IMR-90 (cell line): ENCODE measurements around the gene IRF5. TPM values are rescaled to one million over a fixed set of nuclear protein-coding genes. Genes with fewer than 3 reads are reported as not detected.
A peak's percentile ranks its signal among the peaks of the same experiment; 100 is the strongest.

Experiments
- ATAC-seq: fragments of 200-7000 bp; cut with Tn5 transposase; 2 replicates; pipeline ENCODE4 v1.9.1; 2020; ENCODE audit warnings: low read depth, mild to moderate bottlenecking, moderate library complexity
- BruUV-seq: library from RNA; stranded (reverse); fragments of 400-500 nt; replicated peaks from 2 replicates; lab custom pipeline; 2021; lab: Mats Ljungman, UMichigan
- CTCF ChIA-PET: fragments of 300-600 bp; formaldehyde crosslinking; extraction: SDS; loops from one replicate; lab custom pipeline; 2021; ENCODE audit warnings: antibody characterized with exemption; lab: Yijun Ruan, JAX
- POLR2A ChIA-PET: fragments of 300-600 bp; sonication (Branson Sonifier 250); formaldehyde crosslinking; loops from one replicate; lab custom pipeline; 2022; ENCODE audit warnings: antibody characterized with exemption; ENCODE audit not compliant: unreplicated experiment; lab: Charles Lee
- DNase-seq: peaks from one replicate; pipeline ENCODE4 v3.0.0; 2013
- H2AFZ ChIP-seq: replicated peaks from 2 replicates; pipeline ENCODE3; 2013; ENCODE audit warnings: low read length, mild to moderate bottlenecking; ENCODE audit not compliant: poor library complexity
- H2AK5ac ChIP-seq: 2 replicates; pipeline ENCODE4 v1.6.1; 2013; ENCODE audit warnings: low read depth, low read length, inconsistent platforms
- H2AK9ac ChIP-seq: replicated peaks from 2 replicates; pipeline ENCODE3; 2013; ENCODE audit warnings: mild to moderate bottlenecking, low read depth, low read length, moderate library complexity; ENCODE audit not compliant: poor library complexity
- H2BK120ac ChIP-seq: 2 replicates; pipeline ENCODE4 v1.6.1; 2013; ENCODE audit warnings: low read depth, low read length, inconsistent platforms
- H2BK15ac ChIP-seq: 3 replicates; pipeline ENCODE4 v1.6.1; 2013; ENCODE audit warnings: low read depth, low read length, inconsistent platforms
- H2BK20ac ChIP-seq: 2 replicates; pipeline ENCODE4 v1.6.1; 2013; ENCODE audit warnings: low read depth, mild to moderate bottlenecking, inconsistent platforms, low read length, moderate library complexity
- H2BK5ac ChIP-seq: 2 replicates; pipeline ENCODE4 v1.6.1; 2013; ENCODE audit warnings: mild to moderate bottlenecking, low read depth, low read length, inconsistent platforms; ENCODE audit not compliant: poor library complexity, severe bottlenecking
- H3K14ac ChIP-seq: replicated peaks from 2 replicates; pipeline ENCODE4 v1.6.1; 2013; ENCODE audit warnings: low read depth, low read length, inconsistent platforms
- H3K18ac ChIP-seq: 2 replicates; pipeline ENCODE4 v1.6.1; 2013; ENCODE audit warnings: low read depth, low read length, control low read depth
- H3K23ac ChIP-seq: 2 replicates; pipeline ENCODE4 v1.6.1; 2013; ENCODE audit warnings: low read depth, low read length, inconsistent platforms
- H3K27ac ChIP-seq: 2 replicates; pipeline ENCODE4 v1.5.1; 2013; ENCODE audit warnings: mild to moderate bottlenecking, control low read depth, low read length; ENCODE audit not compliant: insufficient read depth
- H3K27me3 ChIP-seq: 2 replicates; pipeline ENCODE4 v1.6.1; 2013; ENCODE audit warnings: low read length; ENCODE audit not compliant: control insufficient read depth, insufficient read depth
- H3K36me3 ChIP-seq: 2 replicates; pipeline ENCODE4 v1.6.1; 2013; ENCODE audit warnings: low read length, mixed read lengths; ENCODE audit not compliant: control insufficient read depth, insufficient read depth
- H3K4ac ChIP-seq: 2 replicates; pipeline ENCODE4 v1.6.1; 2013; ENCODE audit warnings: low read depth, low read length, inconsistent platforms
- H3K4me1 ChIP-seq: 2 replicates; pipeline ENCODE4 v1.6.1; 2013; ENCODE audit warnings: low read length, mixed read lengths; ENCODE audit not compliant: control insufficient read depth, insufficient read depth
- H3K4me2 ChIP-seq: 2 replicates; pipeline ENCODE4 v1.6.1; 2013; ENCODE audit warnings: low read depth, mild to moderate bottlenecking, control low read depth, low read length, moderate library complexity
- H3K4me3 ChIP-seq: 2 replicates; pipeline ENCODE4 v1.5.1; 2013; ENCODE audit warnings: low read depth, mild to moderate bottlenecking, control low read depth, low read length, moderate library complexity; ENCODE audit not compliant: insufficient read depth
- H3K56ac ChIP-seq: 2 replicates; pipeline ENCODE4 v1.6.1; 2013; ENCODE audit warnings: low read length, inconsistent platforms; ENCODE audit not compliant: insufficient read depth; ENCODE audit errors: extremely low read depth
- H3K79me1 ChIP-seq, 2 experiments: 2 replicates each; pipeline ENCODE4 v1.6.1; 2013; ENCODE audit warnings: low read length in 2 of 2, inconsistent platforms in 1 of 2, low read depth in 1 of 2
- H3K9ac ChIP-seq: 2 replicates; pipeline ENCODE4 v1.6.1; 2013; ENCODE audit warnings: low read depth, low read length, control low read depth
- H3K9me1 ChIP-seq: 2 replicates; pipeline ENCODE4 v1.6.1; 2013; ENCODE audit warnings: low read length, inconsistent platforms; ENCODE audit not compliant: insufficient read depth
- H3K9me3 ChIP-seq: 2 replicates; pipeline ENCODE4 v1.6.1; 2013; ENCODE audit warnings: low read length; ENCODE audit not compliant: control insufficient read depth, insufficient read depth
- H4K20me1 ChIP-seq: 2 replicates; pipeline ENCODE4 v1.6.1; 2013; ENCODE audit warnings: low read length, inconsistent platforms; ENCODE audit not compliant: insufficient read depth
- H4K5ac ChIP-seq: 2 replicates; pipeline ENCODE4 v1.6.1; 2013; ENCODE audit warnings: mild to moderate bottlenecking, low read depth, low read length, control low read depth
- H4K8ac ChIP-seq, 2 experiments: 2 replicates each; pipeline ENCODE4 v1.6.1; 2013; ENCODE audit warnings: low read depth in 2 of 2, low read length in 2 of 2, control low read depth in 1 of 2, inconsistent platforms in 1 of 2
- H4K91ac ChIP-seq: 2 replicates; pipeline ENCODE4 v1.6.1; 2013; ENCODE audit warnings: low read depth, low read length, inconsistent platforms; ENCODE audit not compliant: insufficient read depth
- BHLHE40 ChIP-seq: fragments of 150-350 bp; IDR thresholded peaks from 2 replicates; pipeline ENCODE4 v1.6.1; 2016; ENCODE audit warnings: mild to moderate bottlenecking, low read depth, low read length
- CEBPB ChIP-seq: IDR thresholded peaks from 2 replicates; pipeline ENCODE4 v1.6.1; 2012; ENCODE audit warnings: low read depth, low read length, improper control_type of control experiment
- CHD1 ChIP-seq: IDR thresholded peaks from 2 replicates; pipeline ENCODE4 v1.6.1; 2012; ENCODE audit warnings: low read depth, low read length, improper control_type of control experiment
- MAFK ChIP-seq: IDR thresholded peaks from 2 replicates; pipeline ENCODE4 v1.6.1; 2012; ENCODE audit warnings: low read depth, low read length, improper control_type of control experiment
- MAZ ChIP-seq: IDR thresholded peaks from 2 replicates; pipeline ENCODE4 v1.6.1; 2012; ENCODE audit warnings: low read depth, mild to moderate bottlenecking, low read length, improper control_type of control experiment, moderate library complexity, borderline replicate concordance
- MXI1 ChIP-seq: IDR thresholded peaks from 2 replicates; pipeline ENCODE4 v1.6.1; 2012; ENCODE audit warnings: low read depth, mild to moderate bottlenecking, low read length, moderate library complexity, borderline replicate concordance
- NFE2L2 ChIP-seq: fragments of 150-350 bp; IDR thresholded peaks from 2 replicates; pipeline ENCODE4 v1.6.1; 2016; ENCODE audit warnings: low read depth, mild to moderate bottlenecking, low read length
- POLR2A ChIP-seq: IDR thresholded peaks from 2 replicates; pipeline ENCODE4 v1.6.1; 2012; ENCODE audit warnings: mild to moderate bottlenecking, low read depth, low read length
- RAD21 ChIP-seq: IDR thresholded peaks from 2 replicates; pipeline ENCODE4 v1.6.1; 2012; ENCODE audit warnings: low read length, improper control_type of control experiment
- RFX5 ChIP-seq: IDR thresholded peaks from 2 replicates; pipeline ENCODE4 v1.8.0; 2012; ENCODE audit warnings: low read depth, mild to moderate bottlenecking, low read length, moderate library complexity
- SMC3 ChIP-seq: fragments of 150-350 bp; IDR thresholded peaks from 2 replicates; pipeline ENCODE4 v1.6.1; 2016; ENCODE audit warnings: low read depth, mild to moderate bottlenecking, antibody characterized with exemption, low read length, moderate library complexity
- WGBS, 2 experiments: methylation state at CpG; one replicate each; pipeline versions ENCODE4 v1.1.5 to v1.1.7; 2013; ENCODE audit warnings: missing lambda C conversion rate in 2 of 2; ENCODE audit not compliant: insufficient read length in 1 of 2; ENCODE audit errors: extremely low coverage in 2 of 2; 5-methylcytosine and 5-hydroxymethylcytosine counted together
- dilution Hi-C: fragments of 300-500 bp; cut with HindIII; formaldehyde crosslinking; loops from one replicate; pipeline ENCODE4 v1.14.3; 2018; ENCODE audit warnings: low sequenced_read_pairs; ENCODE audit not compliant: unreplicated experiment
- in situ Hi-C: fragments of 300-500 bp; cut with MboI; formaldehyde crosslinking; loops from 3 replicates; pipeline ENCODE4 v1.14.3; 2019; ENCODE audit warnings: low sequenced_read_pairs, inconsistent platforms, mixed read lengths
- intact Hi-C: fragments of 100-400 bp; cut with micrococcal nuclease; formaldehyde crosslinking; loops from 2 replicates; pipeline ENCODE4 v1.10.0; 2022
- polyA plus RNA-seq, 3 experiments: library from polyadenylated mRNA; depleted of rRNA; stranded (reverse); fragments of >200 nt; gene quantifications; 2 replicates each; pipeline ENCODE4 v1.2.3, GENCODE V29; 2012; ENCODE audit warnings: low replicate concordance in 1 of 3
- total RNA-seq: library from RNA; depleted of rRNA; stranded (reverse); fragments of >200 nt; gene quantifications from 2 replicates; pipeline ENCODE4 v1.2.3, GENCODE V29; 2012
- TF ChIP-seq, protein P1 (sequence below): fragments of 150-350 bp; IDR thresholded peaks from 2 replicates; pipeline ENCODE4 v1.6.1; 2016; ENCODE audit warnings: low read depth, mild to moderate bottlenecking, low read length, moderate library complexity, borderline replicate concordance
- TF ChIP-seq, protein P2 (sequence below): conservative IDR thresholded peaks from 2 replicates; pipeline ENCODE4 v1.5.1; 2012; ENCODE audit warnings: mild to moderate bottlenecking, low read depth, low read length, improper control_type of control experiment

Gene IRF5
- total and polyA plus RNA-seq, 2 of the 4 experiments (the other 2 are of a cell fraction): 0.14 to 0.18 TPM

DNA sequence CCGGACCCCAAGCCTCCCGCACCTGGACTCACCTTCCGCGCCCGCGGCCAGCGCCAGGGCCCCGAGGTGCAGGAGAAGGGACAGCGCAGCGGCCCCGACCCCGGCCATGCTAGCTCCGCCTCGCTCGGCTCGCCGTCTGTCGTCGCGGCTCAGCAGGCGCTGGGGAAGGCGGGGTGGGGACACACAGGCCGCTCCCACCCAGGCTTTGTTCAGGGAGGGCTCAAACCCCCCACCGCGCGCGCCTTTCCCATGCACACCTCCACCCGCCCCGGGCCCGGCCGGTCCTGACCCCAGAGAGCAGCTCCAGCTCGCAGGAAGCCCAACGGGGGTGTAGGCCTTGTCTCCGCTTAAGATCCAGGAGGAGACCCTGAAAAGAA is 27.2 kb upstream of the IRF5 start, which contains the start of gene KCP:
Gene KCP (minus strand): TSS at position 141 of the 377 bp plus-strand sequence. CDS start 33 bp downstream, at position 108.
- WGBS, 2 experiments: 32% methylated on average over 14 of the region's 34 CpGs; no CpG with 5 or more reads in 1 of the 2 experiments
- H2AK5ac ChIP-seq: no peak within 1 kb of the TSS

More for the DNA sequence above, 27.2 kb upstream of the IRF5 start, which contains the start of gene KCP:
- Histone ChIP-seq H2BK20ac (no peak within 1 kb of the TSS), H3K27ac (no peak within 1 kb of the TSS), H3K4me2 (peak within 1 kb of the TSS; percentile 31; the same call in 1 of the 2 replicates), H3K56ac (no peak within 1 kb of the TSS), H3K4me1 (peaks cover 2% of the 10 kb centered on the region; the same call in 1 of the 2 replicates), H3K4ac (no peak within 1 kb of the TSS), H2BK15ac (no peak within 1 kb of the TSS), H3K36me3 (no peaks in the 10 kb centered on the region), H2AK9ac (no peak within 1 kb of the TSS), H2BK120ac (no peak within 1 kb of the TSS), H3K18ac (no peak within 1 kb of the TSS), H2AFZ (peak within 1 kb of the TSS; percentile 95), H3K79me1 (no peaks in the 10 kb centered on the region), H3K23ac (no peak within 1 kb of the TSS), H3K4me3 (peak within 1 kb of the TSS; percentile 9; the same call in 1 of the 2 replicates), H3K9me3 (no peaks in the 10 kb centered on the region), H4K91ac (no peak within 1 kb of the TSS), H4K8ac (no peak within 1 kb of the TSS; a peak in 1 of 4 replicates), H4K20me1 (no peaks in the 10 kb centered on the region), H3K9me1 (no peaks in the 10 kb centered on the region), H3K14ac (no peak within 1 kb of the TSS), H3K27me3 (peaks cover 74% of the 10 kb centered on the region), H3K9ac (no peak within 1 kb of the TSS), H4K5ac (no peak within 1 kb of the TSS), H2BK5ac (no peak within 1 kb of the TSS)
- no TSS peak for BruUV-seq
- DNase-seq: no peak
- ATAC-seq: no peak
- in situ Hi-C loops: no loop called here
- ChIA-PET CTCF (interaction anchor here (0.6 to 1.9 kb wide), 3 partner anchors 27 to 181 kb away, joined by 3 to 6 read pairs (median 4); no protein-coding TSS in a partner anchor), POLR2A (no interaction called here)
- no peak for TF ChIP-seq POLR2A
- no peak for TF ChIP-seq CHD1
- no peak for TF ChIP-seq RFX5
- no peak for TF ChIP-seq CEBPB
- no peak for TF ChIP-seq MXI1
- no peak for TF ChIP-seq RAD21
- TF ChIP-seq, protein P1, sequence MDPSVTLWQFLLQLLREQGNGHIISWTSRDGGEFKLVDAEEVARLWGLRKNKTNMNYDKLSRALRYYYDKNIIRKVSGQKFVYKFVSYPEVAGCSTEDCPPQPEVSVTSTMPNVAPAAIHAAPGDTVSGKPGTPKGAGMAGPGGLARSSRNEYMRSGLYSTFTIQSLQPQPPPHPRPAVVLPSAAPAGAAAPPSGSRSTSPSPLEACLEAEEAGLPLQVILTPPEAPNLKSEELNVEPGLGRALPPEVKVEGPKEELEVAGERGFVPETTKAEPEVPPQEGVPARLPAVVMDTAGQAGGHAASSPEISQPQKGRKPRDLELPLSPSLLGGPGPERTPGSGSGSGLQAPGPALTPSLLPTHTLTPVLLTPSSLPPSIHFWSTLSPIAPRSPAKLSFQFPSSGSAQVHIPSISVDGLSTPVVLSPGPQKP: no peak
- TF ChIP-seq MAZ: no peak
- no peak for TF ChIP-seq BHLHE40
- TF ChIP-seq, protein P2, sequence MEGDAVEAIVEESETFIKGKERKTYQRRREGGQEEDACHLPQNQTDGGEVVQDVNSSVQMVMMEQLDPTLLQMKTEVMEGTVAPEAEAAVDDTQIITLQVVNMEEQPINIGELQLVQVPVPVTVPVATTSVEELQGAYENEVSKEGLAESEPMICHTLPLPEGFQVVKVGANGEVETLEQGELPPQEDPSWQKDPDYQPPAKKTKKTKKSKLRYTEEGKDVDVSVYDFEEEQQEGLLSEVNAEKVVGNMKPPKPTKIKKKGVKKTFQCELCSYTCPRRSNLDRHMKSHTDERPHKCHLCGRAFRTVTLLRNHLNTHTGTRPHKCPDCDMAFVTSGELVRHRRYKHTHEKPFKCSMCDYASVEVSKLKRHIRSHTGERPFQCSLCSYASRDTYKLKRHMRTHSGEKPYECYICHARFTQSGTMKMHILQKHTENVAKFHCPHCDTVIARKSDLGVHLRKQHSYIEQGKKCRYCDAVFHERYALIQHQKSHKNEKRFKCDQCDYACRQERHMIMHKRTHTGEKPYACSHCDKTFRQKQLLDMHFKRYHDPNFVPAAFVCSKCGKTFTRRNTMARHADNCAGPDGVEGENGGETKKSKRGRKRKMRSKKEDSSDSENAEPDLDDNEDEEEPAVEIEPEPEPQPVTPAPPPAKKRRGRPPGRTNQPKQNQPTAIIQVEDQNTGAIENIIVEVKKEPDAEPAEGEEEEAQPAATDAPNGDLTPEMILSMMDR: no peak
- no peak for TF ChIP-seq SMC3
- no peak for TF ChIP-seq MAFK
- TF ChIP-seq NFE2L2: no peak
- dilution Hi-C loops: no loop called here
- intact Hi-C loops: no loop called here
